ENCODE data around the gene PRDM16. TPM values are rescaled to one million over a fixed set of nuclear protein-coding genes. Genes with fewer than 3 reads are reported as not detected.

The PRDM16 gene
- total RNA-seq, 2 experiments from 2014 or later, result 0.18 to 0.21 TPM

GRCh38 chr1:3180915-3181314 is 111.9 kb downstream of the PRDM16 start:
- no peak overlapping the region for H3K4me3 Mint-ChIP-seq
- no peaks in the 10 kb centered on the region for H3K4me1 Mint-ChIP-seq (ENCODE audit: low read depth)
- ChIA-PET CTCF (no interaction called here), POLR2A (no interaction called here)
- H3K27ac Mint-ChIP-seq, result no peak overlapping the region
- H3K9me3 Mint-ChIP-seq (ENCODE audit: insufficient read depth), result no peaks in the 10 kb centered on the region
- ATAC-seq, result no peak
- peaks cover 4% of the 10 kb centered on the region for H3K27me3 Mint-ChIP-seq (ENCODE audit: low read depth)
- DNase-seq, result no peak
- H3K36me3 Mint-ChIP-seq (ENCODE audit: low read depth), result no peaks in the 10 kb centered on the region

GRCh38 chr1:3181956-3182355 is 113.0 kb downstream of the PRDM16 start:
- ChIA-PET POLR2A (no interaction called here), CTCF (no interaction called here)
- no peak for DNase-seq
- H3K27ac Mint-ChIP-seq, result no peak overlapping the region
- ATAC-seq, result no peak
- peaks cover 4% of the 10 kb centered on the region for H3K27me3 Mint-ChIP-seq (ENCODE audit: low read depth)
- H3K9me3 Mint-ChIP-seq (ENCODE audit: insufficient read depth), result no peaks in the 10 kb centered on the region
- no peak overlapping the region for H3K4me3 Mint-ChIP-seq
- no peaks in the 10 kb centered on the region for H3K4me1 Mint-ChIP-seq (ENCODE audit: low read depth)
- no peaks in the 10 kb centered on the region for H3K36me3 Mint-ChIP-seq (ENCODE audit: low read depth)

- Mint-ChIP-seq H3K36me3 (ENCODE audit: low read depth) (no peaks in the 10 kb centered on the region), H3K27ac (no peak overlapping the region), H3K27me3 (ENCODE audit: low read depth) (peaks cover 4% of the 10 kb centered on the region), H3K4me3 (no peak overlapping the region), H3K9me3 (ENCODE audit: insufficient read depth) (no peaks in the 10 kb centered on the region), H3K4me1 (ENCODE audit: low read depth) (no peaks in the 10 kb centered on the region)
- ChIA-PET POLR2A (no interaction called here), CTCF (no interaction called here)
- ATAC-seq, result no peak
- no peak for DNase-seq
These were observed 114.4 kb downstream of the PRDM16 start for GRCh38 chr1:3183411-3183810.

- ChIA-PET POLR2A (no interaction called here), CTCF (no interaction called here)
- no peak overlapping the region for H3K27ac Mint-ChIP-seq
- no peaks in the 10 kb centered on the region for H3K4me1 Mint-ChIP-seq (ENCODE audit: low read depth)
- DNase-seq (no peak), ATAC-seq (no peak)
- H3K27me3 Mint-ChIP-seq (ENCODE audit: low read depth), result peaks cover 4% of the 10 kb centered on the region
- H3K36me3 Mint-ChIP-seq (ENCODE audit: low read depth), result no peaks in the 10 kb centered on the region
- H3K9me3 Mint-ChIP-seq (ENCODE audit: insufficient read depth), result no peaks in the 10 kb centered on the region
- no peak overlapping the region for H3K4me3 Mint-ChIP-seq
These were observed 114.8 kb downstream of the PRDM16 start for GRCh38 chr1:3183813-3184212.

- no peak for DNase-seq
- ChIA-PET POLR2A (no interaction called here), CTCF (no interaction called here)
- ATAC-seq, result no peak
- H3K27ac Mint-ChIP-seq, result no peak overlapping the region
- H3K9me3 Mint-ChIP-seq (ENCODE audit: insufficient read depth), result no peaks in the 10 kb centered on the region
- H3K36me3 Mint-ChIP-seq (ENCODE audit: low read depth), result no peaks in the 10 kb centered on the region
- no peaks in the 10 kb centered on the region for H3K4me1 Mint-ChIP-seq (ENCODE audit: low read depth)
- no peak overlapping the region for H3K4me3 Mint-ChIP-seq
- H3K27me3 Mint-ChIP-seq (ENCODE audit: low read depth), result peaks cover 4% of the 10 kb centered on the region
These were observed 115.7 kb downstream of the PRDM16 start for GRCh38 chr1:3184666-3185065.

- H3K27me3 Mint-ChIP-seq (ENCODE audit: low read depth), result peaks cover 4% of the 10 kb centered on the region
- no peak for ATAC-seq
- H3K27ac Mint-ChIP-seq, result no peak overlapping the region
- CTCF ChIA-PET, result no interaction called here
- no peaks in the 10 kb centered on the region for H3K36me3 Mint-ChIP-seq (ENCODE audit: low read depth)
- H3K4me1 Mint-ChIP-seq (ENCODE audit: low read depth), result no peaks in the 10 kb centered on the region
- H3K4me3 Mint-ChIP-seq, result no peak overlapping the region
- POLR2A ChIA-PET, result no interaction called here
- no peak for DNase-seq
- no peaks in the 10 kb centered on the region for H3K9me3 Mint-ChIP-seq (ENCODE audit: insufficient read depth)
These were observed 117.0 kb downstream of the PRDM16 start for GRCh38 chr1:3185896-3186525.

DNA sequence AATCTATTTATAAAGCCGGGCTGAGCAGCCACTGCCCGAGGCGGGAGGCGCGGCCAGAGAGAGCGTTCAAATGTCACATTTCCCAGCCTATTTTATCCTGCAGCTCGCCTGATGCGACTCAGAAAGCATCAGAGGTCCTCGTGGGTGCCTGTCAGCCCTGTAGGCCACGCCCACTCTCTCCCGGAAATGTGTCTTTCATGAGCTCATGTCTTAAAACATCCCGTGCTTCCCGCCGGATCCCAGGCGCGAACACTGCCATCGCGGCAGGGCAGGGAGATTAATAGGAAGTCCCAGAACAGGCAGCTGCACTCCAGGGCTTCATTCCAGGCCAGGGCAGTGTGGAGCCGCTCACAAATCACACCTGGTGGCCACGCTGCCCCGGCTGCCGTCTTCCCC is 117.5 kb downstream of the PRDM16 start:
- Mint-ChIP-seq H3K27me3 (ENCODE audit: low read depth) (peaks cover 4% of the 10 kb centered on the region), H3K36me3 (ENCODE audit: low read depth) (no peaks in the 10 kb centered on the region), H3K4me1 (ENCODE audit: low read depth) (no peaks in the 10 kb centered on the region), H3K9me3 (ENCODE audit: insufficient read depth) (no peaks in the 10 kb centered on the region), H3K4me3 (no peak overlapping the region), H3K27ac (no peak overlapping the region)
- POLR2A ChIA-PET, result no interaction called here
- DNase-seq, result no peak
- CTCF ChIA-PET, result no interaction called here
- no peak for ATAC-seq

DNA sequence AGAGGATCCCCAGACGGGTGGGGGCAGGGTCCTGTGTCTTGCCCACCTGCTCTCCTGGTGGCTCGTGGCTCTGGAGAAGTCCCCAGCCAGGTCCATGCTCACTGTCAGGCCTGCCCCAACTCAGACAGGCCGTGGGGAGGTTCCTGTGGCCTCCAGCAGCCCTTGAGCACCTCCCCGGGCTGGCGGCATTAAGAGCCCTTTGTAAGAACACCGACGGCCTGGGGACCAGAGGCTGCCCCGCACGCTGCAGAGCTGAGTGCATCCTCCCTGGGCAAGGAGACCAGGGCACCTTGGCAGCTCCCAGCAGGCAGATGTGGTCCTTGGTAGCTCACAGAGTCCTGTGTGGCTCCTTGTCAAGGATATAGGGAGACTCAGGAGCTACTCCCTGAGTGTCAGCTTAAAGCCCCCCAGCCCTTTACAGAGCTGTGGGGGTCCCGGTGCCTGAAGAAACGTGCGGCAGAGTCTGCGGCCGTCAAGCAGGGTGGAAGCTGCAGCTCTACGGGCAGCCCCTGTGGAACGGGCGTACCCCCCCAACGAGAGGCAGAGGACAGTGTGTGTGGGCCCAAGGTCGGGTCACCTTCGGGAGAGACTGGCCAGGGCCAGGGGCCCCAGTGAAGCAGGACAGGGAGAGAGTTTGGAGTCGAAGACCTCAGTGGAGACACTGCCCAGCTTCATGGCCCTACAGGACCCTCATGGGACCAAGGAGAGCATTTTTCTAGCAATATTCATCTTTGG is 118.6 kb downstream of the PRDM16 start:
- ChIA-PET POLR2A (no interaction called here), CTCF (no interaction called here)
- Mint-ChIP-seq H3K27ac (no peak overlapping the region), H3K4me1 (ENCODE audit: low read depth) (no peaks in the 10 kb centered on the region), H3K27me3 (ENCODE audit: low read depth) (peaks cover 4% of the 10 kb centered on the region), H3K36me3 (ENCODE audit: low read depth) (no peaks in the 10 kb centered on the region), H3K9me3 (ENCODE audit: insufficient read depth) (no peaks in the 10 kb centered on the region), H3K4me3 (no peak overlapping the region)
- DNase-seq (no peak), ATAC-seq (no peak)

DNA sequence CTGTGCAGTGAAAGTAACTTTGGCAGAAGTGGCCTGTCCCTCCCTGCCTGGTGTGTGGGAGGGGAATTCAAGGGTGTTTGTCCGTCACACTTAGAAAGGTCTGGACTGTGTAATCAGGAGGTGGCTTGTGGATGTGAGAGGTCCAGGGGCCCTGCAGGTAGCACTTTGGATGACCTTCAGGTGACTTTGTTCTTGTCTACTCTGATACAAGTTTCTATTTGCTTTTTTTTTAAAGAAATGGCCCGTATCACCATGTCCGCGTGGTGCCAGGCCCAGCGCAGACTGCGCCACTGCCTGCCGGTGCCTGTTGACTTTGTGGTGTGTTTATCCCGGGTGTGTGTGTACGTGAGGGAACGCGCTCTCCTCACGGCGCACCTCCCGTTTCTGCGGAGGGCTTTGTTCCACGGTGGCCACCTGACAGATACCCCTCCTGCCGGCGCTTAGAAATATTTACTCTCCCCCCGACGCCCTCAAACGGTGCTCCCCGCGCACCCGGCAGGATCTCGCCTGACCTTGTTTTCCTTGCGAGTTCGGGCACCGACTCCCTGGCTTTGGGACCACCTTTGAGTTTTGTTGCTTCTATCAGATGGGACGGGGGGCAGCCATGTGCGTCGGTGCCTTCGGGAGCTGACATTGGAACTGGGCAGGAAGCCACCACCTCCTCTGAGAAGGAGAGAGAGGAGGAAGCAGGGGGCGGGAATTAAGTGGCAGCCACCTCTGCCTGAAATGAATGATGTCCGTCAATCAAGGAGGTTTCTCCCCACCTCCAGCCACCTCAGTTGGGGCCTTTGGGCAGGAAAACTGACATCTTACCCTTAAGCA is 119.4 kb downstream of the PRDM16 start:
- ATAC-seq (no peak), DNase-seq (no peak)
- ChIA-PET CTCF (no interaction called here), POLR2A (no interaction called here)
- Mint-ChIP-seq H3K4me1 (ENCODE audit: low read depth) (no peaks in the 10 kb centered on the region), H3K4me3 (no peak overlapping the region), H3K9me3 (ENCODE audit: insufficient read depth) (no peaks in the 10 kb centered on the region), H3K27ac (no peak overlapping the region), H3K27me3 (ENCODE audit: low read depth) (peaks cover 4% of the 10 kb centered on the region), H3K36me3 (ENCODE audit: low read depth) (no peaks in the 10 kb centered on the region)

DNA sequence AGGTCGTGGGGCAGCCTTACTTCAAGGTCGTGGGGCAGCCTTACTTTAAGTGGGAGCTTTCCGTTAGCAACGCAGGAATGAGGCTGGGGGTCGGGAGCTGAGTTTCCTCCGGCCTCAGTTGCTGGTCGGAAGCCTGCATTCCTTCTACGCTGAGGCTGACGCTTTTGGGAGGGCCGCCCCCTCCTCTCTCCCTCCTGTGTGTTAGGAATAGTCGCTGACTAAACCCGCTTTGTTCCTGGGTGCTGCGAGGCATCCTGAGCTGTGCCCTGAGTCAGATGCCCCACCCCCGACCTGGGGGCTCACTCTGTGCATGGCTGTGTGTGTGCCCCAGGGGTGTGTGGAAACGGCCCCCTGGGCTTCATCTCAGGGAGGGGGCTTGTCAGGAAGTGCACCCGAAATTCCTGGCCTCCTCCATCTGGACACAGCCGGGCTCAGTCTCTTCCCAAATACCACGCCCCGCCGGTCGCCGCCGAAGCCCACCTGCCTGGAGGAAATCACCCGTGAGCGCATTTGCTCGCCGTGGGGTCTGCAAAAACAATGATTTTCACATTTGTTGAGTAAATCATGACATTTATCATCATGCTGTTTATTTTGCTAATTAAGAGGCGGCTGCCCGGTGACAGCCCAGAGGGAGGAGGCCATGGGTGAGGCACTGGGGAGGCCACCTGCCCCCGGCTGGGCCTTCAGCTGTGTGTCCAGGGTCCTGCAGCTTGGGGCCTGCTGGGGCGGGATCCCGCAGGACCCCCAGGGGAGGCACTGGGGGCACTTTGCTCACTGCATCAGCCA is 121.4 kb downstream of the PRDM16 start:
- ATAC-seq, result no peak
- CTCF ChIA-PET, result no interaction called here
- H3K4me3 Mint-ChIP-seq, result no peak overlapping the region

DNA sequence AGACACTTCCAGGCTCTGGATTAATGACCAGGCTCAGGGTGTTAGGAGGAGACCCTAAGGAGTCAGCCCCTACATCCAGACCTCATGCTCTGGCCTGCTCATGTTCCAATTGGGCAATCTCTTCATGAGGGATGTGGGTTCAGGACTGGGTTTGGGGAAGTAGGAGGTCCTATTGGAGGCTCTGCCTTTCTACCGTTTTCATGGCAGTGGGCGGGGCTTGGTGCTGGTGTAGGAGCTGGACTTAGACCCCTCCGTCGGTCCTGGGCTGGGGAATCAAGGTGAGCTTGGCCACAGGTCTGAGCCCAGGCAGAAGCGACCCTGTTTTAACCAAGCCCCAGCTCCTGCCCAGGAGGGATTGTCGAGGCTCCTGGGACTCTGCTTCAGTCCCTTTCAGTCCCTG is 123.4 kb downstream of the PRDM16 start:
- H3K27me3 Mint-ChIP-seq (ENCODE audit: low read depth), result no peaks in the 10 kb centered on the region
- no peaks in the 10 kb centered on the region for H3K9me3 Mint-ChIP-seq (ENCODE audit: insufficient read depth)
- no peak for DNase-seq
- ChIA-PET POLR2A (no interaction called here), CTCF (no interaction called here)
- no peak overlapping the region for H3K27ac Mint-ChIP-seq
- no peak for ATAC-seq
- H3K36me3 Mint-ChIP-seq (ENCODE audit: low read depth), result no peaks in the 10 kb centered on the region
- no peaks in the 10 kb centered on the region for H3K4me1 Mint-ChIP-seq (ENCODE audit: low read depth)
- no peak overlapping the region for H3K4me3 Mint-ChIP-seq

More for the DNA sequence above, 121.4 kb downstream of the PRDM16 start:
- POLR2A ChIA-PET, result no interaction called here
- Mint-ChIP-seq H3K9me3 (ENCODE audit: insufficient read depth) (no peaks in the 10 kb centered on the region), H3K4me1 (ENCODE audit: low read depth) (no peaks in the 10 kb centered on the region), H3K27me3 (ENCODE audit: low read depth) (no peaks in the 10 kb centered on the region), H3K27ac (no peak overlapping the region), H3K36me3 (ENCODE audit: low read depth) (no peaks in the 10 kb centered on the region)
- DNase-seq, result no peak

DNA sequence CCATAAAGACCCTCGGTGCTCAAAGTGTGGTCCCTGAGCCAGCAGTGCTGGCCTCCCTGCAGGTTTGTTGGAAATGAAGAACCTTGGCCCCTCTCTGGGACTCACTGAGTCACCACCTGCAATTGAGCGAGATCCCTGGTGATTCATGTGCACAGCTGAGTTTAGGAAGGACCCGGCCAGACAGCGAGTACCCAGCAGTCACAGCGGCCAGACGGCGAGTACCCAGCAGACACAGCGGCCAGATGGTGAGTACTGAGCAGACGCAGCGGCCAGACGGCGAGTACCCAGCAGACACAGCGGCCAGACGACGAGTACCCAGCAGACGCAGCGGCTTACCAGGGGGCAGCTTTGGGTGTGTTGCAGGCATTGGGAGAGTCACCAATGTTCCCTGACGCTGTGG is 123.8 kb downstream of the PRDM16 start:
- Mint-ChIP-seq H3K9me3 (ENCODE audit: insufficient read depth) (no peaks in the 10 kb centered on the region), H3K4me1 (ENCODE audit: low read depth) (no peaks in the 10 kb centered on the region), H3K36me3 (ENCODE audit: low read depth) (no peaks in the 10 kb centered on the region), H3K27me3 (ENCODE audit: low read depth) (no peaks in the 10 kb centered on the region), H3K27ac (no peak overlapping the region), H3K4me3 (no peak overlapping the region)
- DNase-seq (no peak), ATAC-seq (no peak)
- POLR2A ChIA-PET, result no interaction called here
- CTCF ChIA-PET, result no interaction called here

All from activated CD8-positive, alpha-beta T cell treated with anti-CD3 and anti-CD28 coated beads, Interleukin-2, amount 10 ng/mL, durations not matched to agents 7 days and 5 days (primary cell).